ENCODE measurements around the gene PIK3IP1.

The PIK3IP1 gene

DNA sequence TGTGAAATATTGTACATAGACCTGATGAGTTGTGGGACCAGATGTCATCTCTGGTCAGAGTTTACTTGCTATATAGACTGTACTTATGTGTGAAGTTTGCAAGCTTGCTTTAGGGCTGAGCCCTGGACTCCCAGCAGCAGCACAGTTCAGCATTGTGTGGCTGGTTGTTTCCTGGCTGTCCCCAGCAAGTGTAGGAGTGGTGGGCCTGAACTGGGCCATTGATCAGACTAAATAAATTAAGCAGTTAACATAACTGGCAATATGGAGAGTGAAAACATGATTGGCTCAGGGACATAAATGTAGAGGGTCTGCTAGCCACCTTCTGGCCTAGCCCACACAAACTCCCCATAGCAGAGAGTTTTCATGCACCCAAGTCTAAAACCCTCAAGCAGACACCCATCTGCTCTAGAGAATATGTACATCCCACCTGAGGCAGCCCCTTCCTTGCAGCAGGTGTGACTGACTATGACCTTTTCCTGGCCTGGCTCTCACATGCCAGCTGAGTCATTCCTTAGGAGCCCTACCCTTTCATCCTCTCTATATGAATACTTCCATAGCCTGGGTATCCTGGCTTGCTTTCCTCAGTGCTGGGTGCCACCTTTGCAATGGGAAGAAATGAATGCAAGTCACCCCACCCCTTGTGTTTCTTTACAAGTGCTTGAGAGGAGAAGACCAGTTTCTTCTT, 12.3 kb downstream of the PIK3IP1 start:
- H3K27ac ChIP-seq: no peak overlapping the region
- no peaks in the 10 kb centered on the region for H3K9me3 ChIP-seq (ENCODE audit: control insufficient read depth, low read length)
- no peak overlapping the region for H2AFZ ChIP-seq
- H3K9ac ChIP-seq: no peak overlapping the region
- H3K36me3 ChIP-seq (ENCODE audit: control insufficient read depth, insufficient read depth, low read length): no peaks in the 10 kb centered on the region
- H3K79me2 ChIP-seq: no peaks in the 10 kb centered on the region
- no peak overlapping the region for H3K4me3 ChIP-seq (ENCODE audit: low read depth, low read length)
- H3K4me2 ChIP-seq (ENCODE audit: low read length): no peak overlapping the region
- peaks cover 3% of the 10 kb centered on the region for H3K4me1 ChIP-seq
- H3K27me3 ChIP-seq (ENCODE audit: control insufficient read depth, insufficient read depth, low read length): no peaks in the 10 kb centered on the region
- TF ChIP-seq, protein P1, sequence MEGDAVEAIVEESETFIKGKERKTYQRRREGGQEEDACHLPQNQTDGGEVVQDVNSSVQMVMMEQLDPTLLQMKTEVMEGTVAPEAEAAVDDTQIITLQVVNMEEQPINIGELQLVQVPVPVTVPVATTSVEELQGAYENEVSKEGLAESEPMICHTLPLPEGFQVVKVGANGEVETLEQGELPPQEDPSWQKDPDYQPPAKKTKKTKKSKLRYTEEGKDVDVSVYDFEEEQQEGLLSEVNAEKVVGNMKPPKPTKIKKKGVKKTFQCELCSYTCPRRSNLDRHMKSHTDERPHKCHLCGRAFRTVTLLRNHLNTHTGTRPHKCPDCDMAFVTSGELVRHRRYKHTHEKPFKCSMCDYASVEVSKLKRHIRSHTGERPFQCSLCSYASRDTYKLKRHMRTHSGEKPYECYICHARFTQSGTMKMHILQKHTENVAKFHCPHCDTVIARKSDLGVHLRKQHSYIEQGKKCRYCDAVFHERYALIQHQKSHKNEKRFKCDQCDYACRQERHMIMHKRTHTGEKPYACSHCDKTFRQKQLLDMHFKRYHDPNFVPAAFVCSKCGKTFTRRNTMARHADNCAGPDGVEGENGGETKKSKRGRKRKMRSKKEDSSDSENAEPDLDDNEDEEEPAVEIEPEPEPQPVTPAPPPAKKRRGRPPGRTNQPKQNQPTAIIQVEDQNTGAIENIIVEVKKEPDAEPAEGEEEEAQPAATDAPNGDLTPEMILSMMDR (IDR thresholded peaks at IDR 0.05): no peak

DNA sequence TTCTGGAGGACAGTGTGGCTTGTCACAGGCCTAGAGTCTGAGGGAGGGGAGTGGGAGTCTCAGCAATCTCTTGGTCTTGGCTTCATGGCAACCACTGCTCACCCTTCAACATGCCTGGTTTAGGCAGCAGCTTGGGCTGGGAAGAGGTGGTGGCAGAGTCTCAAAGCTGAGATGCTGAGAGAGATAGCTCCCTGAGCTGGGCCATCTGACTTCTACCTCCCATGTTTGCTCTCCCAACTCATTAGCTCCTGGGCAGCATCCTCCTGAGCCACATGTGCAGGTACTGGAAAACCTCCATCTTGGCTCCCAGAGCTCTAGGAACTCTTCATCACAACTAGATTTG, 13.0 kb downstream of the PIK3IP1 start:
- no peak overlapping the region for H3K9ac ChIP-seq
- H3K79me2 ChIP-seq: no peaks in the 10 kb centered on the region
- H3K4me3 ChIP-seq (ENCODE audit: low read depth, low read length): no peak overlapping the region
- H3K27ac ChIP-seq: no peak overlapping the region
- H3K36me3 ChIP-seq (ENCODE audit: control insufficient read depth, insufficient read depth, low read length): no peaks in the 10 kb centered on the region
- H3K4me1 ChIP-seq: peaks cover 3% of the 10 kb centered on the region
- H3K27me3 ChIP-seq (ENCODE audit: control insufficient read depth, insufficient read depth, low read length): no peaks in the 10 kb centered on the region
- no peaks in the 10 kb centered on the region for H3K9me3 ChIP-seq (ENCODE audit: control insufficient read depth, low read length)
- no peak overlapping the region for H2AFZ ChIP-seq
- TF ChIP-seq, protein P1 (IDR thresholded peaks at IDR 0.05): no peak
- H3K4me2 ChIP-seq (ENCODE audit: low read length): no peak overlapping the region

DNA sequence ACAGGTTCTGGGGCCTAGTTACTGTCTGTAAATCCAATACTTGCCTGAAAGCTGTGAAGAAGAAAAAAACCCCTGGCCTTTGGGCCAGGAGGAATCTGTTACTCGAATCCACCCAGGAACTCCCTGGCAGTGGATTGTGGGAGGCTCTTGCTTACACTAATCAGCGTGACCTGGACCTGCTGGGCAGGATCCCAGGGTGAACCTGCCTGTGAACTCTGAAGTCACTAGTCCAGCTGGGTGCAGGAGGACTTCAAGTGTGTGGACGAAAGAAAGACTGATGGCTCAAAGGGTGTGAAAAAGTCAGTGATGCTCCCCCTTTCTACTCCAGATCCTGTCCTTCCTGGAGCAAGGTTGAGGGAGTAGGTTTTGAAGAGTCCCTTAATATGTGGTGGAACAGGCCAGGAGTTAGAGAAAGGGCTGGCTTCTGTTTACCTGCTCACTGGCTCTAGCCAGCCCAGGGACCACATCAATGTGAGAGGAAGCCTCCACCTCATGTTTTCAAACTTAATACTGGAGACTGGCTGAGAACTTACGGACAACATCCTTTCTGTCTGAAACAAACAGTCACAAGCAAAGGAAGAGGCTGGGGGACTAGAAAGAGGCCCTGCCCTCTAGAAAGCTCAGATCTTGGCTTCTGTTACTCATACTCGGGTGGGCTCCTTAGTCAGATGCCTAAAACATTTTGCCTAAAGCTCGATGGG, 13.5 kb downstream of the PIK3IP1 start:
- no peak overlapping the region for H2AFZ ChIP-seq
- TF ChIP-seq, protein P1 (IDR thresholded peaks at IDR 0.05): no peak
- H3K9me3 ChIP-seq (ENCODE audit: control insufficient read depth, low read length): no peaks in the 10 kb centered on the region
- H3K79me2 ChIP-seq: no peaks in the 10 kb centered on the region
- no peak overlapping the region for H3K9ac ChIP-seq
- H3K4me1 ChIP-seq: peaks cover 3% of the 10 kb centered on the region
- no peaks in the 10 kb centered on the region for H3K36me3 ChIP-seq (ENCODE audit: control insufficient read depth, insufficient read depth, low read length)
- H3K4me2 ChIP-seq (ENCODE audit: low read length): no peak overlapping the region
- no peak overlapping the region for H3K4me3 ChIP-seq (ENCODE audit: low read depth, low read length)
- H3K27ac ChIP-seq: no peak overlapping the region
- no peaks in the 10 kb centered on the region for H3K27me3 ChIP-seq (ENCODE audit: control insufficient read depth, insufficient read depth, low read length)

DNA sequence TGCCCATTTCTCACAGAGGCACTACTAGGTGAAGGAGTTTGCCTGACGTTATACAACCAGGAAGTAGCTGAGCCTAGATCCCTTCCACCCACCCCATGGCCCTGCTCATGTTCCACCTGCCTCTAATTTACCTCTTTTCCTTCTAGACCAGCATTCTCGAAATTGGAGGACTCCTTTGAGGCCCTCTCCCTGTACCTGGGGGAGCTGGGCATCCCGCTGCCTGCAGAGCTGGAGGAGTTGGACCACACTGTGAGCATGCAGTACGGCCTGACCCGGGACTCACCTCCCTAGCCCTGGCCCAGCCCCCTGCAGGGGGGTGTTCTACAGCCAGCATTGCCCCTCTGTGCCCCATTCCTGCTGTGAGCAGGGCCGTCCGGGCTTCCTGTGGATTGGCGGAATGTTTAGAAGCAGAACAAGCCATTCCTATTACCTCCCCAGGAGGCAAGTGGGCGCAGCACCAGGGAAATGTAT, 14.1 kb downstream of the PIK3IP1 start:
- TF ChIP-seq, protein P1 (IDR thresholded peaks at IDR 0.05): no peak
- H3K4me1 ChIP-seq: peaks cover 3% of the 10 kb centered on the region
- H2AFZ ChIP-seq: no peak overlapping the region
- H3K36me3 ChIP-seq (ENCODE audit: control insufficient read depth, insufficient read depth, low read length): no peaks in the 10 kb centered on the region
- no peak overlapping the region for H3K27ac ChIP-seq
- no peak overlapping the region for H3K9ac ChIP-seq
- no peak overlapping the region for H3K4me2 ChIP-seq (ENCODE audit: low read length)
- no peaks in the 10 kb centered on the region for H3K79me2 ChIP-seq
- H3K4me3 ChIP-seq (ENCODE audit: low read depth, low read length): no peak overlapping the region
- H3K27me3 ChIP-seq (ENCODE audit: control insufficient read depth, insufficient read depth, low read length): no peaks in the 10 kb centered on the region
- no peaks in the 10 kb centered on the region for H3K9me3 ChIP-seq (ENCODE audit: control insufficient read depth, low read length)

Data from parathyroid adenoma (tissue), 2 donors.